Stimulated activated CD4-positive, alpha-beta T cell treated with anti-CD3 and anti-CD28 coated beads, Interleukin-2, amount 100 ng/mL, for 24 hours (primary cell): Measurements from ENCODE around the gene TMCO1.
"Not testable (repeated sequence)": the region's sequence is repeated elsewhere in the genome, so short reads cannot be mapped to it uniquely, and the experiment has no call there.

Experiments
- DNase-seq, 2 donors: peaks; one replicate each; pipeline ENCODE4 v3.0.0-alpha.2; 2020

TMCO1 gene

GRCh38 chr1:165744913-165745312, 23.8 kb downstream of the TMCO1 start:
- not testable (repeated sequence) for DNase-seq

- DNase-seq: no peak
These were observed 26.5 kb downstream of the TMCO1 start for GRCh38 chr1:165742194-165742593.

GRCh38 chr1:165738794-165739193, 29.9 kb downstream of the TMCO1 start:
- DNase-seq: no peak

GRCh38 chr1:165737196-165737595, 31.5 kb downstream of the TMCO1 start:
- DNase-seq: no peak

- DNase-seq: no peak
These were observed 33.8 kb downstream of the TMCO1 start for GRCh38 chr1:165734906-165735305.

GRCh38 chr1:165726841-165727240, 41.8 kb downstream of the TMCO1 start:
- no peak for DNase-seq

- DNase-seq: no peak
These were observed 42.5 kb downstream of the TMCO1 start for GRCh38 chr1:165726169-165726568.

GRCh38 chr1:165717918-165718515, 50.7 kb downstream of the TMCO1 start:
- DNase-seq: peak; percentile 13 to 25

GRCh38 chr1:165716265-165717051, 52.2 kb downstream of the TMCO1 start:
- DNase-seq: not testable (repeated sequence)

- DNase-seq: no peak
These were observed 55.9 kb downstream of the TMCO1 start for GRCh38 chr1:165712764-165713163.

- no peak for DNase-seq
These were observed 60.5 kb downstream of the TMCO1 start for GRCh38 chr1:165707984-165708706.

GRCh38 chr1:165703648-165704047, 65.0 kb downstream of the TMCO1 start:
- DNase-seq: no peak

GRCh38 chr1:165701922-165702321, 66.7 kb downstream of the TMCO1 start:
- not testable (repeated sequence) for DNase-seq

- DNase-seq: no peak
These were observed 69.1 kb downstream of the TMCO1 start for GRCh38 chr1:165699577-165699976.

- DNase-seq: no peak
These were observed 70.0 kb downstream of the TMCO1 start for GRCh38 chr1:165698761-165699052.

- DNase-seq: peak; percentile 90 to 94
These were observed 70.5 kb downstream of the TMCO1 start, which contains the start of gene ALDH9A1 for GRCh38 chr1:165697881-165698760. Gene ALDH9A1, minus strand, starts transcription at chr1:165698562. Its CDS starts 4 bp downstream, at chr1:165698558.

- DNase-seq: no peak
These were observed 71.2 kb downstream of the TMCO1 start for GRCh38 chr1:165697491-165697880.

- DNase-seq: no peak
These were observed 72.0 kb downstream of the TMCO1 start for GRCh38 chr1:165696625-165697100.

GRCh38 chr1:165695031-165695430, 73.6 kb downstream of the TMCO1 start:
- no peak for DNase-seq

GRCh38 chr1:165688046-165688445, 80.6 kb downstream of the TMCO1 start:
- DNase-seq: no peak

- DNase-seq: no peak
These were observed 81.7 kb downstream of the TMCO1 start for GRCh38 chr1:165686971-165687433.

- no peak for DNase-seq
These were observed 82.3 kb downstream of the TMCO1 start for GRCh38 chr1:165686121-165686970.
